GM18520 (cell line): ENCODE results near the gene DVL2.

Experiments used
- ATAC-seq: cut with Tn5 transposase; IDR thresholded peaks from one replicate; pipeline ENCODE4 v1.9.1; 2021; ENCODE audit not compliant: unreplicated experiment

DVL2 gene

DNA sequence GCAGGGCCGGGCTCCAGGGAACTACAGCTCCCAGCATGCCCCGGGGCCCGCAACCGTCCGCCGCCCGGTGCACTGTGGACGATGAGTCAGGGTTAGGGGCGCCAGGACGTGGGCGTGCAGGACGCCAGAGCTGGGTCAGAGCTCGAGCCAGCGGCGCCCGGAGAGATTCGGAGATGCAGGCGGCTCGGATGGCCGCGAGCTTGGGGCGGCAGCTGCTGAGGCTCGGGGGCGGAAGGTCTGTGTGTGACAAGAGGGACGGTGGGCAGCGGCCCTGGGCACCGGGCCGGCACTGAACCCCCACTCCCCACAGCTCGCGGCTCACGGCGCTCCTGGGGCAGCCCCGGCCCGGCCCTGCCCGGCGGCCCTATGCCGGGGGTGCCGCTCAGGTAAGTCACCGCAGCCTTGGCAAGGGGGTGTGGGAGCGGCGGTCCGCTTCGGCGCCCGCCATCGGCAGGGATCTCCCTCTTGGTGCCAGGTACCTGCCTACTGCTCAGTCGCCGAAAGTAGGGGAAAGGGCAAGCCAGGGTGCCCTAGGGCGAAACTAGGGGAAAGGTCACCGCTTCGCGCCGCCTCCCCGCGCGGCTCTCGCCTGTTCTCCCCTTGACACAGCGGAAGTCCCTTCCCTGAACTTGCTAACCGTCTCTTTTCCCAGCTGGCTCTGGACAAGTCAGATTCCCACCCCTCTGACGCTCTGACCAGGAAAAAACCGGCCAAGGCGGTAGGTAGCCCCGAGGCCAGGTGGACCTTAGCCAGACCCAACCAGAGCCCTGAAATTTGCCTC, 14.3 kb downstream of the DVL2 start, which contains the start of the genes ACADVL and DLG4:
Gene ACADVL (plus strand): TSS at position 127 of the 781 bp plus-strand sequence. CDS start 47 bp downstream, at position 174.
Gene DLG4 (minus strand): TSS at position 25 of the 781 bp plus-strand sequence.
- no peak for ATAC-seq

DNA sequence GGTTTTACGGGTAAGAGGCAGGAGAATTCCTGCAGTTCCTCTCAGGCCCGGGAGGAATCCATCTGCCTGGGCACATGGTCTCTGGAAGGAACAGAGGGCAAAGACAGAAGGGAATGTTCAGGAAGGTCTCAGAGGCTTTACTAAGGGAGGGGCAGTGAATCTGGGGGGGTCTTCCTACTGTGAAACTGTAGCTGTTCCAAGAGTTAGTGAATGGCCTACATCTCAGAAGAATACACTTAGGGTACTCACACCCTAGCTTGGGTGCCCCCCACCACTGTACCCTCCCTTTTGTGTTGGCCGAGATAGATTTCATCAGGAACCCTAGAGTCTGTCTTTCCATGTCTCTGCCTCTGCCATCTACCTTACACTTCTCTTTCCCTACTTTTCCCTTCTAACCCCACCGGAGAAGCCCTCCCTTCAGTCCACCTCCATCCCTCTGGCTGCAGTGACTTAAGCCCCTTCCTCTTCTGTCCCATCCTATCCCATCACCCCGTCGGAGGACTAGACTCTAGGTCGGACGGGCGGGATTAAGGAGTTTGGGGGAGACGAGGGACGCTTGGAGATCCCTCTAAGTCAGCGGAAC, 15.0 kb downstream of the DVL2 start:
- ATAC-seq: no peak

DNA sequence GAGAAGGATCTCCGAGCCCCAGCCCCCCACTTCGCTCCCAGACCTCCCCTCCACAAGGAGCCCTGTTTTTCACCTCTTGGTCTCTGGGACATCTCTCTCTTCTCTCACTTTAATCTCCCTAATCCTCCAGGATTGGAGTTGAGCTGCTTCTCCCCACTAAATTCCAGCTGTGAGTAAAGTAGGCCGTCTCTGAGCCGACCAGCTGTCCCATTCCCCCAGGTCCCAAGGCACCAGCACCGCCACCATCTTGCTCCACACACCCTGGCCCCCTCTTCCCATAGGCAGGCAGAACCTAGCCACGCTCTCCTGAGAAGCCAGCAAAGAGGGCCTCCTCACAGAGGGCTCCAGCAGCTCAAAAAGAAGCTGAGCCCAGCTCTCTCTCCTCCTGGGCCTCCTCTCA, 15.6 kb downstream of the DVL2 start:
- no peak for ATAC-seq

DNA sequence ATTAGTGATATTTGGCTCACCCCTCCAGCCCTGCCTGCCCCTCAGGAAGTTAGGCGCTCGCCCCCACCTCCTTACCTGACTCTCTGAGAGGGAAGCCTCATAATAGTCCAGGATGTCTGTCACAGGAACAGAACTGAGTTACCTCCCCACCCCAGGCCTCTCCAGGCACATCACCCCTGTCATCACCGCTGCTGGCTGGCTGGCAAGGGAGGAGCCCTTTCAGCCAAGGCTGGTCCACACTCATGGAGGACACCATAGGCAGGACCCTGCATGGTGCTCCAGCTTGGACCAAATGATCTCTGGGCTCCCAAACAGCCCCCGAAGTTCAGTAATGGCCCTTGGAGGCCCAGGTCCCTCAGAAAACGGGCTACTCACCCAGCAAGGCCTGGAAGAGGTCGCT, 16.2 kb downstream of the DVL2 start:
- ATAC-seq: no peak

DNA sequence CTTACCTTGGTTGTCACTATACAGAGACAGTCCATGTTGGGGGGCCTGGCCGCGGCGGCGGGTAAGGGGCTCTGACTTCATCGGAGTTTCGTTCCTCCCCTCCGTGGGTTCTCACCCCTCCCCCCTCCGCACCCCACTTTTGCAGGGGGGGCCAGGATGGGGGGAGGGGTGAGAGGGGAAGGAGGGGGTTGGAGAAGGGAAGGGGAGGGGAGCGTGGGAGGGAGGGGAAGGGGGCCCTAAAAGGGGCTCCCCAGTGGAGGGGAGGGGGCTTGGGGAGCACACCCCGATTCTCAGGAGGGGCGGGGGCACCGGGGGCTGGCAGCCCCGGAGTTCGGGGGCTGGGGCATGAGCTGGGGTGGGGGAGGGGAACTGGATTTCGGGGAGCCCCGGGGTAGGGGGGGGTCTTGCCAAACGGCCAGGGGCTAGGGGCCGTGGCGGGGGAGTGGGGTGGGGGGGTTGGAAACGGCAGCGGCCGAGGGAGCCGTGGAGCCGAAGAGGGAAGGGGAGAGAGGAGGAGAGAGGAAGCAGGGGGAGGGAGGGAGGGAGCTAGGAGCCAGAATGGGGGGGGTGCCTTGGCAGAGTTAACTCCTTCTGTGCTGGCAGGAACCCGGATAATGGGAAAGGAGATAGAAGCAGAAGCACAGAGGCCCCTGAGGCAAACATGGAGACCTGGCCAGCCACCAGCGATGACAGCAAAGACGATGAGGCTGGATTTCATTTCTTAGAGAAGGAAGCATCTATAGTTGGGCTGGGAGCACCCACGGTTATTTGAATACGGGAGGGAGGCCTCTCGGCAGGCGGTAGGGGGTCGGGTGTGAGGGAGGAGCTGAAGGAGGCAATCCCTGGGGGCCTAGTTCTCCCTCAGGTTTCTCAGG, 17.0 kb downstream of the DVL2 start:
- ATAC-seq: no peak

DNA sequence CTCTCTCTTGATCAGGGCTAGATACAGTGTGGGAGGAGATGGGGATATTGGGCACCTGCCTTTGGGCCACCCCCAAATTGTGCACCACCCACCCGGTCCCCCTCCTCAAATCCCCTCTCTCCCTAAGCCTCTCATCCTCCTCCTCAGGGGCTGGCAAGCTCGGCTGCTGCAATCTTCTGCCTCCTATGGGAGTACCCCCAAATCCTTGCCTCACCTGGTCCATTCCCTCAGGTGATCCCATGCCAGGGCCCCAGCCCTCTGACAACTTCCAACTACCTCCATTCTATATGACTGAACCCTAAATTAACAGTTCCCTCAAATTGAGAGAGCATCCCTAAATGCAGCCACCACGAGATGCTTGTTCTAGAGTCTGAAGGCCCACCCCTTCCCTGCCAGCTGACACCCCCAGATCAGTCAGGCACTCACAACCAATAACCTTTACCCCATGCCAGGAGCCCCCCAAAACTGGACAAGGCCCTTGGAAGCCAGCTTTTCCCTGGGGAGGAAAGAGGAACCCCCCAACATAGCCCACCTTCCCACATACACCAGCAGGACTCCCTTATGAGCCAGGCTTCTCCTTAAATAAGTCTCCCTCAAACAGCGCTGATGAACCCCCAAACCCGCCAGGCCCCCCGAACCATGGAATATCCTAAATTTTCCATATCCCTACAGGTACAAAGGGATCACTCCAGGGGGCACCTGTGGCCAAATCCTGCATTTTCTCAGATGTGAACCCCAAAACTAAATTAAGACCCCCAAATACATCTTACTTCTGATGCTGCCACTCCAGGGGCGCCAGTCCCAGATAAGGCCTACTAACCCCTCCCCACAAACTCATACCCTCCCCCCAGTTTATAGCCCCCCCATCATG, 17.8 kb downstream of the DVL2 start:
- ATAC-seq: no peak

DNA sequence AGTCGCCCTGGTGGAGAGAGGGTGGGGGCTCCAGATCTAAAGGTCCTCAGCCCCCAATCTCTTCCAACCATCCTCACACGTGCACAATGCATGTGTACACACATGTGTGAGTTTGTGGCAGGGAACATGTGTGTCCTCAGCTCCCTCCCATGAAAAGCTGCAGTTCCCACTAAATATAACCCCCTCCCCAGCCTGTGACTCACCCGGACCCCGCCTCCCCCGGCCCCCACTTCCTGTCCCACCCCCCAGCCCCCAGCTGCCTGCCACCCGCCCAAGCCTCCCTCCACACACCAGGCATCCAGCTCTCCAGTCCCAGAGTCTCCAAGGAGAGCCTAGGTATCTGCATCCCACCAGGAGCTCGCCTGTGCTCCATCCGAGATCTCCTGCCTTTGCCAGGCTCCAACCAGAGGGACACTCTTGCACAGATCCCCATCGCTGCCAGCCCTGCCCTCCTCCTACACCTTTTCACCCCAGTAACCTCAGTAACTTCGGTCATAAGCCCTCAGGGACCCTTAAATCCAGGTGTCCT, 18.6 kb downstream of the DVL2 start:
- no peak for ATAC-seq

DNA sequence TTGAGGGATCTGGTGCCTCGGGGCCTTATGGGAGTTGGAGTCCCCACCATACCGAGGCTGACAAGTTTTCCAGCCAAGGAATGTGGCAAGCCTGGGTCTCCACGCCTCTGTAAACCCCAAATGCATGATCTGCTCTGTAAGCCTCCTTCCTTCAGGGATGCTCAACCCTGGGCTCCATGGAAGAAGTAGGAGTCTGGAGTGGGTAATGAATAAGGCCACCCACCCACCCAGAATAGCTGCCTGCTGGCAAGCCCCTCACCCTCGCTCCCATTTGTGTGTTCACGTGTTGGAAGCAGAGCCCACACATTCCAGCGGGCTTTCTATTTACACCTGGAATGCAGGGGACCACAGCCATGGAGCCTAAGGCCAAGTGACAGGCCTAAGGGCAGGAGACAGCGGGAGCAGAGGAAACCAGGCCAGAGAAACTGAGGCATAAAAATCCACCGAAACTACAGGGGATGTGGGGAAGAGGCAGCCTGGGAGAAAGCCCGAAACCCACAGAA, 19.1 kb downstream of the DVL2 start:
- ATAC-seq: no peak

DNA sequence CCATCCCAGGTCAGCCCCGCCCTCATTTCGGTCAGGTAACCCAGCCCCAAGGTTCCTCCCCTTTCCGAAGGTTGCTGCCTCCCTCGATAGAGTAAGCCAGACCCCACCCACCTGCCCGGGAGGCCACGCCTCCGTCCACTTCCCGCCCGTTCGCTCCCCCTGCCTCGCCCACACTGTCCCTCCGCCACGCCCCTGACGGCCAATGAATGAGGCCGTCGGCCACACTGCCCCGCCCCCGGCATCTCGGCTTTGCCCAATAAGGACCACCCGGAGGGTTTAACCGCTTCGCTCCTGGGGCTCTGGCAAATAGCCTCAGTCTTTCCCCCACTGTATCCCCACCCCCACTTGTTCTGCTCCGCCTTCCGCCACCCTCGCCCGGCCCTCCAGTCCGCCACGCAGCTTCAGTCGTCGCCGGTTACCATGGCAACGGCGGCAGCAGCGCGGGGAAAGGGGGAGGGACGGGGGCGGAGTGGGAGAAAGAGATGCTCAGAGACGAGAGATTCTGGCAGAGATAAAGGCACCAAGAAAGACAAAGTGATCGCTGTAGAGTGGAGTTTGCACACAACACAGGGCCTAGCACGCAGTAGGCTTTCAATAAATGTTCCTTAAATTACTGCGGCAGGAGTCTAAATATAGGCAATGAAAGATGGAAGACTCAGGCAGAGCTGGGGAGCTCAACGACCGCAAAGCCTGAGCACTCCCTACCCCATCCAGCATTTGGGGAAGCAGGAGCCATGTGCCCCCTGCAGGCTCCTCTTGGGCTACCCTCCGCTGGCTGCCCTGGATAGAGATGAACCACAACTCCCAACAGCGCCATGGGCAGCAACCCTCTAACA, 19.8 kb downstream of the DVL2 start:
- peak; percentile 79 for ATAC-seq

DNA sequence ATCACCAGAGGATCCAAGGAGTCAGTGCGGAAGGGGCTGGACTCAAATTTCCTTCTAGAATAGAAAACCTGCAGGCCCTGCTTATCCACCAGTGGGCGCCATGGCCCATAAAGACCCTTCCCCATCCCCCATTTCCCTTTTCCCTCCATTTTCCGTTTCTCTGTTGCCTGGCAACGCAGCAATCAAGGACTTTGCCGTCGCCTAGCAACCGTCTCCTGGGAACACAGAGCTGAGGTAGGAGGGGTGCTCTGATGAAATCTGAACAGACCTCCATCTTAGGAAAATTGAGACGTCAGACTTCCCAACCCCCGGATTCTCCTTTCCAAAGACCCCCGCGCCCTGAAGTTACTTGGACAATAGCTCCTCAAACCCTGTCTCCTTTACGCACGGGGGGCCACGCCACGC, 20.4 kb downstream of the DVL2 start:
- ATAC-seq: no peak

DNA sequence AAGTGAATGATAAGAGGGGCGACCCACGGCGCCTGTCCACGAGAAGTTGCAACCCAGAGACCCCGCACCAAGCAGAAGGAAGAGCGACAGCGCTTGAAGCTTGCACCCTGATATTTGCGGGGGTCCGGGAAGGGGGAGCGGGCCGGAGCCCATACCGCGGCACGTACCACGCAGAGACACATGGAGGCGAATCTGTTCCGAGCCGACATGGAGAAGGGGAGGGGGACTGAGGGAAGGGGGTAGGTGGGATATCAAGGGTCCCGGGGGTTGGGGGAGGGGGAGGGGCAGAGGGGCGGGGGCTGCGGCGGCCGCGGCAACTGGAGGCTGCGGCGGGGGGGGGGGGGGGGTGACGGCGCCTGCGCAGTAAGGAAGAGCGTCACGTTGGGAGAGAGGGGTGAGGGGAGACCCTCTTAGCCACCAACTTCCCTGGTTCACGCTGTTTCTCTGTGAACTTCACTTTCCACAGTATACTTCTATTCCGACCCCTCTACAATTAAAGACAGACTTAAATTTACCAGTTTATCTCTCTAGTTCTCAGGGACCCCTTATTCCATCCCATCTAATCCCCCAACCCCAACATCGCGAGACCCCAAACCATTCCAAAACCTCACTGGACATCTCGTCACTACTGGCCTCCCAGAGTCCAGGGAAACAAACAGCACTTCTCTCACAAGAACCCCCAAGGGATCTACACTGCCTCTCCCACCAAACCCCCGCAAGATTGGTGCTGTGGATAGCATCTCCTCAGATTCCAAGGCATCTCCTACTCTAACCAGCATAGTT, 22.6 kb downstream of the DVL2 start:
- no peak for ATAC-seq

DNA sequence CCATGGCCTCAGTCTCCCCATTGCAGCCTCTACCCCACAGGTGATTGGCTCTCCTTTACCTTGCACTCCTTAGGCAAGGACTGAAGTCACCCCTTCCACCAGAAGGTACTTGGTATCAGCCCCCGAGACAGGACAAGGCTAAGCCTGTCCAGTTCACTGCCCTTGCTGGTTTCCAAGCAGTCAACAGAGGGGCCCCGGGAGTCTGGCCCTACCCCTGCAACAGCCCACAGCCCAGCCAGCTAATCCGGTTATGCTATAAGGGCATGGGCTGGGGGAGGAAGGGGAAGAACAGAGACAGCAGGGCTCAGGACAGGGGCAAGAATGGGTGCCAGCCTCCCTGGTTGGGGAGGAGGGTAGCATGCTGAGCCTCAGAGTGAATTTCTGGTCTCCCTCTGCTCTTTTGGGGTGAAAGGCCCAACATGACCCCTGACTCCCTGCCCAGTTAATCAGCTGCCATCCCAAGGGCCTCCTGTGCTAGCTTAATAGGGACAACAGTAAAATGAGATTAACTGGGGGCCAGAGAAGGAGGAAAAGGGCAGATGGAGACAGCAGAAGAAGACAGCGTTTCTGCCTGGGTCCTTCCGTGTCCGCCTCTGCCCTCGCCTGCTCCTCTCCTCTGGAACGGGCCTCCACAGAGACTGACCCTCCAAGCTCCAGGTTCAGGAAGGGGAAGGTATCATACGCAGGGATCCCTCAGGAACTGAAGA, 25.4 kb downstream of the DVL2 start:
- no peak for ATAC-seq

DNA sequence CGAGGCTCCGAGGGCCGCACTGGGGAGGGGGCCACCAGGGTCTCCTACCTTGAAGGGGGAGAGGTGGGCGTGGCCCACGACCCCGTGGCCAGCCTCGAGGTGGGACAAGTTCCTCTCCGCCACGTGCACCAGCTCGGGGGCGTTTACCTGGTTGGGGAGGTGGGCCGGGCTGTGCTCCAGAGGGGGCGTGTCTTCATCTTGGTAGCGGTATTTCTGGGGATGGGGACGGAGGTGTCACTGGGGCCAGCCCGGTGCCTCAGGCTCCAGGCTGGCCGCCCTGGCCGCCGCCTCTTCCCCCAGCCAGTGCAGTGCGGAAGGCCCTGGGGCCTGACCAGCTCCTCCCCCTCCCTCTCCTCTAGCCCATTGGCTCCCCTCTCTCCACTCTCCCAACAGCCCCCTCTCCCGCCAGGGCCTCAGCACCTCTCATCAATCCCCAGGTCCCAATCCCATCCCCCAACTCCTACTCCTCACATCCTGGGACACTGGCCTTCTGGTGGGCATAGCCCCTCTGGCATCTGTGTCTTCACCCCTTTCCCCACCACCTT, 26.2 kb downstream of the DVL2 start:
- ATAC-seq: no peak

DNA sequence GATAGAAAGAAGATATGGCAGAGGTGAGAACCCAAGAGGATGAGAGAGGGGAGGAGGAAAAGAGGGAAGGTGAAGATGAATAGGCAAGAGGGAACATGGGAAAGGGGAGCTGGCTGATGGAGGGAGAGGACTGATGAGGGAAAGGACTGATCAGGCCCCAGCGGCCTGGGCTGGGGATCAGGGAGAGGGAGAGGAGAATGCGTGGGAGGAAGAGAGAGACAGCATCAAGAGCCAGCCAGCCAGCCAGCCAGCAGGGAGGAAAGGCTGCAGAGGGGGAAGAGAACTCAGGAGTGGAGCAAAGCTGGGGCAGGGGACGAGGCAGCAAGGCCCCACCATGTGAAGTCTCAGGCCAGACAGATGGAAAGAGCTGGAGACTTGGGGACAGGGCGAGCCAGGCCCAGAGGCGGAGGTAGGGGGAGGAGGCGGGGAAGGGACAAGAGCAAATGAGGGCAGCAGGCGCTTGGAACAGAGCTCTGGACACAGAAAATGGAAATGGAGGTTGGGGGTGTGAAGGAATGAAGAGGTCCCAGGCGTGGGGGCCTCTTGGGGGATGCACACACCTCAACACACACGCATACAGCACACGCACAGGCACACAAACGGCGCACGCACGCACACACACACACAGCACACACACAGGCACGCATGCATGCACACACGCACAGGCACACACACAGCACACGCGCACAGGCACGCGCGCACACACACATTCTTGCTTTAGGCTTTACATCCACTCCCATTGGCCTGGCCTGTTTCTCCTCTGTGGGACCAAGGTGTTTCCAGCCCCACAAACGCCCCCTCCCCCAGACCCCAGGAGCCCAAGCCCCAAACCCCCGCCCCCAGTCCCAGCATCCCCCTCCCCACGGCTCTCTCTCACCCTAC, 27.0 kb downstream of the DVL2 start:
- ATAC-seq: no peak

DNA sequence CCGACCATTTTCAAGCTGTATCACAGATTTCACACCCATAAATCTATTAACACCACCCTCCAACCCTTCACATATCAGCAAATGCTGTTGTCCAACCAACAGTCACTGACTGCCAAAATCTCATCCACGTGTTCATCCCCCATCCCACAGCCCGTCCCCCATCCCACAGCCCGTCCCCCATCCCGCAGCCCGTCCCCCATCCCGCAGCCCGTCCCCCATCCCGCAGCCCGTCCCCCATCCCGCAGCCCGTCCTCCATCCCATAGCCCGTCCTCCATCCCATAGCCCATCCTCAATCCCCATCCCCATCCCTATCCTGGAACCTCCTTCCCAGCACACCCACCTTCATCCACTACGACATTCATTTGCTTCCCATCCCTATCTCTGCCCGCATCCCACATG, 28.8 kb downstream of the DVL2 start:
- ATAC-seq: no peak

DNA sequence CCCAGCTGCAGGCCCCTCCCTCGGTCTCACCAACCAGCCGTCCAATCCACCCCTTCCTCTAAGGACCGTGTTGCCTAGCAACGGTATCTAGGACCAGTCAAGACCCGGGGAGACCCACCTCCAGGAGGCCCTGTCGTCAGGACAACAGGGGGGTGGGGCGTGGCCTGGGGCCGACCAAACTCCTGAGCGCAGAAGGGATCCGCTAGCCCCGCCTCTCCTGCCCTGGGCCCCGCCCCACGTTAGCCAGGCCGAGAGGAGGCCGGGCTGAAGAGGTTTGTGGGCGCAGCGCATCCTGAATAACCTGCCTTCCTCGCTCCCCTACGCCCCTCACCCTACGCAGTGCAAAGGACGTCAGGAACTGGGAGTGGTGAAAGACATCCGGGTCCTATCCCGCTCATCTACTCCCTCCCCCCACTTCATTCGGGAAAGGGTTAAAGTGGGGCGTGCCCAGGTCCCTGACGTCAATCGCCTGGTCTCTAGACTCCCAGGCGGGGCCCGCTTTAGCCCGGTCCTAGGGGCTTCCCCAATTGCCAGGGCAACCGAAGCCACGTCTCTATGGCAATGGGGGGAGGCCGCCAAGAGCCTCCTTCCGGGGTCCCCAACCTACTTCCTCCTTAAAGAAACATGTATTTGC, 29.4 kb downstream of the DVL2 start:
- ATAC-seq: peak; percentile 68
